HCT116 (cell line): Measurements from ENCODE around the gene TNIP1. TPM values are rescaled to one million over a fixed set of nuclear protein-coding genes. Genes with fewer than 3 reads are reported as not detected.

Source experiments
- ATAC-seq: fragments of 200-7000 bp; cut with Tn5 transposase; 2 replicates; pipeline ENCODE4 v1.9.1; 2020; ENCODE audit warnings: mild to moderate bottlenecking, moderate library complexity
- BruUV-seq: library from RNA; stranded (reverse); fragments of 400-500 nt; replicated peaks from 2 replicates; lab custom pipeline; 2021; lab: Mats Ljungman, UMichigan
- CTCF ChIA-PET: fragments of 300-600 bp; sonication (Branson Sonifier 250); formaldehyde crosslinking; loops from one replicate; lab custom pipeline; 2021; ENCODE audit warnings: antibody characterized with exemption; lab: Charles Lee
- POLR2A ChIA-PET: fragments of 300-600, 350-600 bp; sonication (Branson Sonifier 250); formaldehyde crosslinking; loops from one replicate; lab custom pipeline; 2021; ENCODE audit warnings: antibody characterized with exemption; lab: Charles Lee
- RAD21 ChIA-PET, 2 experiments: fragments of 300-600 bp; sonication (Branson Sonifier 250); formaldehyde crosslinking; loops; one replicate each; lab custom pipeline; 2023; ENCODE audit warnings: low total read pairs in 2 of 2; ENCODE audit not compliant: uncharacterized antibody in 2 of 2, unreplicated experiment in 2 of 2, low non-redundant PET in 1 of 2; lab: Charles Lee
- DNase-seq: peaks from one replicate; pipeline ENCODE4 v3.0.0-alpha.2; 2010; ENCODE audit warnings: low read depth, low spot score
- H2AFZ ChIP-seq: fragments of 200-600 bp; shearing (Covaris generic), sonication (generic); 2 replicates; pipeline ENCODE4 v1.6.1; 2017; ENCODE audit warnings: low read depth, mixed run types, mixed read lengths, antibody characterized with exemption, low read length; ENCODE audit not compliant: poor library complexity, severe bottlenecking
- H3K27ac ChIP-seq: 2 replicates; pipeline ENCODE4 v1.5.1; 2012; ENCODE audit warnings: low read depth, low read length
- H3K27me3 ChIP-seq: fragments of 200-600 bp; sonication (generic); 2 replicates; pipeline ENCODE4 v1.6.1; 2016; ENCODE audit warnings: mixed run types, low read length, mixed read lengths; ENCODE audit not compliant: insufficient read depth
- H3K36me3 ChIP-seq, 2 experiments: fragments of 200-500 bp in 1 of 2; fragments of 200-600 bp in 1 of 2; sonication (Bioruptor generic) in 1 of 2; sonication (generic) in 1 of 2; 2 replicates each; pipeline versions ENCODE4 v1.5.1 to v1.6.1; 2014 to 2016; ENCODE audit warnings: low read length in 2 of 2, inconsistent platforms in 1 of 2, mixed read lengths in 1 of 2, mixed run types in 1 of 2; ENCODE audit not compliant: insufficient read depth in 2 of 2, control insufficient read depth in 1 of 2
- H3K4me1 ChIP-seq, 2 experiments: fragments of 200-600 bp in 1 of 2; sonication (generic) in 1 of 2; 2 replicates each; pipeline versions ENCODE4 v1.5.1 to v1.6.1; 2012 to 2017; ENCODE audit warnings: low read length in 2 of 2, inconsistent platforms in 1 of 2, mild to moderate bottlenecking in 1 of 2, mixed read lengths in 1 of 2, mixed run types in 1 of 2, moderate library complexity in 1 of 2; ENCODE audit not compliant: insufficient read depth in 2 of 2, control insufficient read depth in 1 of 2
- H3K4me2 ChIP-seq: fragments of 200-600 bp; sonication (generic); 2 replicates; pipeline ENCODE4 v1.6.1; 2017; ENCODE audit warnings: mixed run types, low read length, mixed read lengths
- H3K4me3 ChIP-seq, 2 experiments: fragments of 200-600 bp in 1 of 2; sonication (generic) in 1 of 2; replicated peaks in 1 of 2; 2 replicates each; pipeline ENCODE4 v1.5.1; 2011 to 2016; ENCODE audit warnings: low read length in 2 of 2, control low read depth in 1 of 2, low read depth in 1 of 2, mild to moderate bottlenecking in 1 of 2, mixed read lengths in 1 of 2, mixed run types in 1 of 2
- H3K79me2 ChIP-seq: fragments of 200-600 bp; sonication (generic); 2 replicates; pipeline ENCODE4 v1.6.1; 2017; ENCODE audit warnings: mild to moderate bottlenecking, mixed run types, low read length, moderate library complexity, mixed read lengths; ENCODE audit not compliant: insufficient read depth
- H3K9ac ChIP-seq: fragments of 200-600 bp; sonication (generic); 2 replicates; pipeline ENCODE4 v1.6.1; 2016; ENCODE audit warnings: low read length, mixed read lengths
- H3K9me2 ChIP-seq: fragments of 200-600 bp; sonication (generic), shearing (Covaris generic); 2 replicates; pipeline ENCODE4 v1.6.1; 2017; ENCODE audit warnings: mixed run types, mild to moderate bottlenecking, moderate library complexity; ENCODE audit not compliant: insufficient read depth
- H3K9me3 ChIP-seq, 2 experiments: fragments of 200-500 bp in 1 of 2; fragments of 200-600 bp in 1 of 2; sonication (Bioruptor generic) in 1 of 2; sonication (generic) in 1 of 2; 2 replicates each; pipeline ENCODE4 v1.6.1; 2014 to 2017; ENCODE audit warnings: low read length in 2 of 2, mixed read lengths in 2 of 2, inconsistent platforms in 1 of 2, low read depth in 1 of 2, mild to moderate bottlenecking in 1 of 2, mixed run types in 1 of 2, moderate library complexity in 1 of 2; ENCODE audit not compliant: control insufficient read depth in 1 of 2, insufficient read depth in 1 of 2
- H4K20me1 ChIP-seq: fragments of 200-600 bp; sonication (generic), shearing (Covaris generic); 2 replicates; pipeline ENCODE4 v1.6.1; 2017; ENCODE audit warnings: mixed run types, mild to moderate bottlenecking, moderate library complexity; ENCODE audit not compliant: insufficient read depth
- ATF3 ChIP-seq: IDR thresholded peaks from 2 replicates; pipeline ENCODE4 v1.6.1; 2012
- CBX3 ChIP-seq: IDR thresholded peaks from 2 replicates; pipeline ENCODE4 v1.6.1; 2012; ENCODE audit warnings: low read depth
- CEBPB ChIP-seq: IDR thresholded peaks from 2 replicates; pipeline ENCODE4 v1.6.1; 2012; ENCODE audit warnings: low read depth
- CTCF ChIP-seq, 3 experiments: fragments of 200-600 bp in 1 of 3; sonication (generic) in 1 of 3; IDR thresholded peaks in 2 of 3; conservative IDR thresholded peaks in 1 of 3; 2 replicates each; pipeline ENCODE4 v1.5.1; 2012 to 2017; ENCODE audit warnings: low read depth in 2 of 3, low read length in 2 of 3, antibody characterized with exemption in 1 of 3, borderline replicate concordance in 1 of 3, control low read depth in 1 of 3, mild to moderate bottlenecking in 1 of 3, mixed read lengths in 1 of 3, mixed run types in 1 of 3, moderate library complexity in 1 of 3; ENCODE audit not compliant: insufficient read depth in 1 of 3
- EGR1 ChIP-seq: IDR thresholded peaks from 2 replicates; pipeline ENCODE4 v1.6.1; 2012; ENCODE audit warnings: low read depth
- ELF1 ChIP-seq: IDR thresholded peaks from 2 replicates; pipeline ENCODE4 v1.6.1; 2012; ENCODE audit warnings: low read depth, borderline replicate concordance
- EZH2 ChIP-seq: fragments of 200-600 bp; sonication (generic); IDR thresholded peaks from 2 replicates; pipeline ENCODE4 v1.6.1; 2017; ENCODE audit warnings: antibody characterized with exemption, mixed run types
- EZH2phosphoT487 ChIP-seq: fragments of 200-600 bp; IDR thresholded peaks from 2 replicates; pipeline ENCODE4 v1.6.1; 2018; ENCODE audit warnings: antibody characterized with exemption, borderline replicate concordance
- JUND ChIP-seq: IDR thresholded peaks from 2 replicates; pipeline ENCODE4 v1.6.1; 2012
- MAX ChIP-seq: IDR thresholded peaks from 2 replicates; pipeline ENCODE4 v1.6.1; 2012
- POLR2AphosphoS5 ChIP-seq: IDR thresholded peaks from 2 replicates; pipeline ENCODE4 v1.6.1; 2011; ENCODE audit warnings: mild to moderate bottlenecking, low read depth, low read length, moderate library complexity
- REST ChIP-seq: IDR thresholded peaks from 2 replicates; pipeline ENCODE4 v1.6.1; 2012; ENCODE audit warnings: low read depth
- SIN3A ChIP-seq: IDR thresholded peaks from 2 replicates; pipeline ENCODE4 v1.6.1; 2012; ENCODE audit warnings: low read depth
- SP1 ChIP-seq: IDR thresholded peaks from 2 replicates; pipeline ENCODE4 v1.6.1; 2012; ENCODE audit warnings: low read depth
- SRF ChIP-seq: IDR thresholded peaks from 2 replicates; pipeline ENCODE4 v1.6.1; 2012; ENCODE audit warnings: low read depth
- TCF7L2 ChIP-seq: IDR thresholded peaks from 2 replicates; pipeline ENCODE4 v1.7.0; 2011; ENCODE audit warnings: borderline replicate concordance, inconsistent platforms; ENCODE audit not compliant: insufficient read depth, insufficient read length; ENCODE audit errors: extremely low read depth
- ZBTB33 ChIP-seq: IDR thresholded peaks from 2 replicates; pipeline ENCODE4 v1.6.1; 2011; ENCODE audit warnings: mild to moderate bottlenecking, low read length, moderate library complexity; ENCODE audit not compliant: insufficient replicate concordance; ENCODE audit errors: extremely low read depth
- ZFX ChIP-seq: fragments of 450-650 bp; IDR thresholded peaks from 2 replicates; pipeline ENCODE4 v1.6.1; 2017
- ZNF274 ChIP-seq: fragments of 200-500 bp; sonication (Bioruptor generic); IDR thresholded peaks from 2 replicates; pipeline ENCODE4 v1.6.1; 2014; ENCODE audit warnings: mild to moderate bottlenecking, low read depth, low read length, inconsistent platforms
- intact Hi-C: fragments of 100-400 bp; cut with micrococcal nuclease; formaldehyde crosslinking; loops from 2 replicates; pipeline ENCODE4 v1.10.0; 2022
- total RNA-seq: library from RNA; stranded (reverse); gene quantifications from one replicate; pipeline ENCODE4 v1.2.1, GENCODE V29; 2021; ENCODE audit not compliant: unreplicated experiment

Gene TNIP1
- total RNA-seq, 1 experiment from 2014 or later, result 46.0 TPM

- no peaks in the 10 kb centered on the region for H3K36me3 ChIP-seq
- TF ChIP-seq REST (no peak), EGR1 (no peak), SP1 (no peak), CBX3 (no peak), CTCF (IDR thresholded peaks at IDR 0.05 in 2 of 3, conservative IDR thresholded peaks at IDR 0.05 in 1 of 3; ENCODE audit: borderline replicate concordance in 1 of 3, insufficient read depth in 1 of 3, low read depth in 2 of 3, low read length in 2 of 3) (no peak), ZFX (no peak), SRF (no peak), ATF3 (no peak), POLR2AphosphoS5 (no peak), SIN3A (no peak), ELF1 (no peak), MAX (no peak), ZBTB33 (no peak), TCF7L2 (no peak), JUND (no peak), EZH2phosphoT487 (no peak), ZNF274 (no peak), CEBPB (no peak), EZH2 (no peak)
- no peaks in the 10 kb centered on the region for H3K27me3 ChIP-seq
- RAD21 ChIA-PET, result no interaction called here
- no TSS peak for BruUV-seq
- CTCF ChIA-PET, result no interaction called here
- H3K9ac ChIP-seq, result no peak overlapping the region
- no peaks in the 10 kb centered on the region for H4K20me1 ChIP-seq
- no peak overlapping the region for H3K4me3 ChIP-seq
- H3K27ac ChIP-seq, result no peak overlapping the region
- POLR2A ChIA-PET, result no interaction called here
- peaks cover 0 to 16% of the 10 kb centered on the region in 2 experiments; a peak in 2 of 4 replicates for H3K4me1 ChIP-seq
- H3K4me2 ChIP-seq, result no peak overlapping the region
- intact Hi-C loops, result loop anchor here (10.0 kb wide), 2 partner anchors 227 to 517 kb away; no protein-coding TSS in a partner anchor
- H2AFZ ChIP-seq, result no peak overlapping the region
- DNase-seq (no peak), ATAC-seq (no peak)
- H3K9me3 ChIP-seq, result no peaks in the 10 kb centered on the region
- H3K9me2 ChIP-seq, result no peaks in the 10 kb centered on the region
- H3K79me2 ChIP-seq, result no peaks in the 10 kb centered on the region
Measured at GRCh38 chr5:151007430-151008209, 73.2 kb downstream of the TNIP1 start.
